Measurements from ENCODE around the gene SERPINA6.

The SERPINA6 gene

DNA sequence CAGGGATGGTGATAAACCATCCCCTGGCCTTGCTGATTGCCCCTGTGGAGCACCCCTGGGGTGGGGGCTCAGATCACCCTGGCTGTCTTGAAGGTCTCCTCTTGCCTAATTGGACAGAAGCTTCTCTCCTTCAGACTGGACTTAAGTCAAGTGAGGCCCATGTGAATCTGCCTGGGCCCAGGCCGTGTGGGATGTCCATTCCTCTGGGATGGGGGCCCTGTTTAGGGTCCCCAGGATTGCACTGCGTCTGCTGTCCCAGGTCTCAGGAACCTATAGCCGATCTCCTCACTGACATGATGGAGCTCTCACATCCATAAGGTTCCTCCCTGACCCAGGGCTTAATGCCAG, 45.1 kb upstream of the SERPINA6 start:
- H3K4me3 ChIP-seq (replicated peaks; ENCODE audit: low read depth, low read length): no peak overlapping the region
- DNase-seq (ENCODE audit: extremely low read depth, insufficient read length): no peak
- TF ChIP-seq, protein P1, sequence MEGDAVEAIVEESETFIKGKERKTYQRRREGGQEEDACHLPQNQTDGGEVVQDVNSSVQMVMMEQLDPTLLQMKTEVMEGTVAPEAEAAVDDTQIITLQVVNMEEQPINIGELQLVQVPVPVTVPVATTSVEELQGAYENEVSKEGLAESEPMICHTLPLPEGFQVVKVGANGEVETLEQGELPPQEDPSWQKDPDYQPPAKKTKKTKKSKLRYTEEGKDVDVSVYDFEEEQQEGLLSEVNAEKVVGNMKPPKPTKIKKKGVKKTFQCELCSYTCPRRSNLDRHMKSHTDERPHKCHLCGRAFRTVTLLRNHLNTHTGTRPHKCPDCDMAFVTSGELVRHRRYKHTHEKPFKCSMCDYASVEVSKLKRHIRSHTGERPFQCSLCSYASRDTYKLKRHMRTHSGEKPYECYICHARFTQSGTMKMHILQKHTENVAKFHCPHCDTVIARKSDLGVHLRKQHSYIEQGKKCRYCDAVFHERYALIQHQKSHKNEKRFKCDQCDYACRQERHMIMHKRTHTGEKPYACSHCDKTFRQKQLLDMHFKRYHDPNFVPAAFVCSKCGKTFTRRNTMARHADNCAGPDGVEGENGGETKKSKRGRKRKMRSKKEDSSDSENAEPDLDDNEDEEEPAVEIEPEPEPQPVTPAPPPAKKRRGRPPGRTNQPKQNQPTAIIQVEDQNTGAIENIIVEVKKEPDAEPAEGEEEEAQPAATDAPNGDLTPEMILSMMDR (IDR thresholded peaks at IDR 0.05; ENCODE audit: insufficient read depth, low read length, poor library complexity, severe bottlenecking): no peak
- H3K27me3 ChIP-seq (replicated peaks; ENCODE audit: control insufficient read depth, insufficient read depth, low read length): no peaks in the 10 kb centered on the region
- H3K36me3 ChIP-seq (ENCODE audit: control insufficient read depth, insufficient read depth, low read length): no peaks in the 10 kb centered on the region

DNA sequence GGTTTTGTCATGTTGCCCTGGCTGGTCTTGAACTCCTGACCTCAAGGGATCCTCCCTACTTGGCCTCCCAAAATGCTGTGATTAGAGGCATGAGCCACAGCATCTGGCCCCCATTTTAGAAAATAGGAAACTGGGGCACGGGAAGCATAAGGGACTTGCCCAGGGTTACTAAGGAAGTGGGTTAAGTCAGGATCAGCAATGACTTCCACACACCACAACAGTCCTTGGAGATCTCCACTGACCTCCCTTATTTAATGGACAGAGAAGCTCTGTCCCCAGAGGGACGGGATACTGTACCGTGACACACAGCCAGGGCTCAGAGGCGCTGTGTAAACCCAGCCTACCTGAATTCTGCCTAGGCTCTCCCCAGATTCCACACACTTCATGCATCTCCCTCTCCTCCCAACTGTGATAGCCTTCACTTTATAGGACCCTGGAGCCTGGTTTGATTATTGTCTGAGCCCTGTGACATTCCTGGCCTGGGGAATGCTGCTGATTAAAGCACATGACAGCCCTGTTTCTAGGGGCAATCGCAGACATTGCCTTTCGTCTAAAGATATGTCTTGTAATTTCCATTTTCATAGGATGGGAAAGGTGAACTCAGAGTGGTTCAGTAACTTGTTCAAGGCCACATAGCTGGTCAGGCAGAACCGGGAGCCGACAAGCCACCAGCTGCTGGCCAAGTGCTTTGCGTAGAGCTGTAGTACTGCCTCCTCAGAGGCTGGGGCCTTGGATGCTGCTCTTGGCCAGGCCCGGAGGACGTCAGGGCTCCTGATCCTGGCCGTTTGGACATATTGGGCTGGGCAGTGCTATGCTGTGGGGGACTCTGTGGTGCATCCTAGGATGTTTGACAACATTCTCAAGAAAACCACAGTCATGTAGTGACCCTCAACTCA, 44.5 kb upstream of the SERPINA6 start:
- H3K4me3 ChIP-seq (replicated peaks; ENCODE audit: low read depth, low read length): no peak overlapping the region
- H3K36me3 ChIP-seq (ENCODE audit: control insufficient read depth, insufficient read depth, low read length): no peaks in the 10 kb centered on the region
- DNase-seq (ENCODE audit: extremely low read depth, insufficient read length): no peak
- TF ChIP-seq, protein P1 (IDR thresholded peaks at IDR 0.05; ENCODE audit: insufficient read depth, low read length, poor library complexity, severe bottlenecking): no peak
- H3K27me3 ChIP-seq (replicated peaks; ENCODE audit: control insufficient read depth, insufficient read depth, low read length): no peaks in the 10 kb centered on the region

DNA sequence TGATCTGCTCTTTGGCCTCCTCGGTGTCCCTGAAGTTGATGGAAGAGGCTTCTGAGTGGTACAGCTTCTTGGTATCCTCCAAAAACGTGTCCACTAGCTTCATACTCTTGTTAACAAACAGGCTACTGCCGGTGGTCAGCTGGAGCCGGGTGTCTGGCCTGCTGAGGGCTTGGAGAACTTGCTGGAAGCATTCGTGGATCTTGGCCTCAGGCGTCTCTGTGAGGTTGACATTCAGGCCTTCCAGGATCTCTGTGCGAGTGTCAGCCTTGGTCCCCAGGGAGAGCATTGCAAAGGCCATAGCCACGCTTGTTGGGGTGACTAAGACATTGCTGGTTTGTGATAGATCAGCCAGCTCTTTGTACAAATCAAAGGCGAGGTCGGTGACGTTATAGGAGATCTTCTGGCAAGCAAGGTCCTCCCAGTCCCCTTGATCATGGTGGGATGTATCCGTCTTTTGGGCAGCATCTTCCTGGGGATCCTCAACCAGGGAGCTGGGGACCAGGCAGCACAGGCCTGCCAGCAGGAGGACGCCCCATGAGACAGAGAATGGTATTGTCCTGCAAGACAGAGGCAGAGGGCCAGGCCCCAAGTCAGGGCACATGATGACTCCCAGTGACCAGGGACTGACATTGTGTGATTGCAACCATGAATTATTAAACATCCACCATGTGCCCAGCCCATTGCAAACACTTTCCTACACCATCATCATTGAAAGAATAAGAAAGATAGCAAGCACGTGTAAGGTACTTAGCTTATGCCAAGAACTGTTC, 43.2 kb upstream of the SERPINA6 start, which contains the start of gene SERPINA2:
SERPINA2 (minus strand) TSS at position 553 of the 770 bp plus-strand sequence.
- Histone ChIP-seq H3K27me3 (replicated peaks; ENCODE audit: control insufficient read depth, insufficient read depth, low read length) (no peaks in the 10 kb centered on the region), H3K4me3 (replicated peaks; ENCODE audit: low read depth, low read length) (no peak within 1 kb of the TSS), H3K36me3 (ENCODE audit: control insufficient read depth, insufficient read depth, low read length) (no peaks in the 10 kb centered on the region)
- no peak for DNase-seq (ENCODE audit: extremely low read depth, insufficient read length)
- TF ChIP-seq, protein P1 (IDR thresholded peaks at IDR 0.05; ENCODE audit: insufficient read depth, low read length, poor library complexity, severe bottlenecking): no peak

DNA sequence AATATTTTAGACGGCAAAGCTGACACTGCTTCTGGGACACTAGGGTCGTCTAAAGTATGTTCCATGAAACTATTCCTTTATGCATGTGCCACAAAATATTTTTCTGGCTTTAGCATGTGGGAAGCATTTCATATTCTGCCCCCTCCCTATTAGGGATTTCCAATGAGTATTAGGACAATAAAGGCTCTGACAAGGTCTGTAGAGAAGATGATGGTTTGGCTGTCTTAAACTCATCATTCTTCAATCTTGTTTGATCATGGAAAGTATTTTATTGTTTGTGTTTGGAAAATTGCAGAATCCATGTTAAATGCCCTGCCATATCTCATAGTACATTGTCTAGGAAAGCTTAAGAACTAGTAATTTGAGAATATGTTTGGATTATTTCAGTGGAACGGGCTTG, 42.5 kb upstream of the SERPINA6 start:
- no peaks in the 10 kb centered on the region for H3K36me3 ChIP-seq (ENCODE audit: control insufficient read depth, insufficient read depth, low read length)
- H3K27me3 ChIP-seq (replicated peaks; ENCODE audit: control insufficient read depth, insufficient read depth, low read length): no peaks in the 10 kb centered on the region
- H3K4me3 ChIP-seq (replicated peaks; ENCODE audit: low read depth, low read length): no peak overlapping the region
- DNase-seq (ENCODE audit: extremely low read depth, insufficient read length): no peak
- TF ChIP-seq, protein P1 (IDR thresholded peaks at IDR 0.05; ENCODE audit: insufficient read depth, low read length, poor library complexity, severe bottlenecking): no peak

DNA sequence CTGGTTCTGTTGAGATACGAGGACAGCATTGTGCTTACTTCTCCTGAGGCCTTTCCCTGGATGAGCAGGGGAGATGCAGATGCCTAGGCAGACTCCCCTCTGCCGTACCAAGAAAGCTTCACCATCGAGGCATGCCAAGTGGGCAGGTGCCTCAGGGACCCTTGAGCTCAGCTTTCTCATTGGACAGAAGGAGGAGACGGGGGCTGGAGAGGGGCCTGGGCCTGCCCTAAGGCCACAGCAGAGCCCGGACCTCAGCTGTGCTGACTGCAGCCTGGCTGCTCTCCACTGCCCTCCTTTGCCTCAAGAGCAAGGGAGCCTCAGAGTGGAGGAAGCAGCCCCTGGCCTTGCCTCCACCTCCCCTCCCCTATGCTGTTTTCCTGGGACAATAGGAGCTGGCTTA, 41.8 kb upstream of the SERPINA6 start:
- no peak for DNase-seq (ENCODE audit: extremely low read depth, insufficient read length)
- no peaks in the 10 kb centered on the region for H3K27me3 ChIP-seq (replicated peaks; ENCODE audit: control insufficient read depth, insufficient read depth, low read length)
- TF ChIP-seq, protein P1 (IDR thresholded peaks at IDR 0.05; ENCODE audit: insufficient read depth, low read length, poor library complexity, severe bottlenecking): no peak
- H3K36me3 ChIP-seq (ENCODE audit: control insufficient read depth, insufficient read depth, low read length): no peaks in the 10 kb centered on the region
- no peak overlapping the region for H3K4me3 ChIP-seq (replicated peaks; ENCODE audit: low read depth, low read length)
